HL-60 (cell line): ENCODE data around the gene GON4L.

Experiments used
- GABPA ChIP-seq: IDR thresholded peaks from 2 replicates; pipeline ENCODE4 v1.6.1; 2012; ENCODE audit warnings: low read depth
- POLR2AphosphoS5 ChIP-seq: IDR thresholded peaks from 2 replicates; pipeline ENCODE4 v1.6.1; 2012; ENCODE audit warnings: low read depth
- SPI1 ChIP-seq: IDR thresholded peaks from 2 replicates; pipeline ENCODE4 v1.6.1; 2012; ENCODE audit warnings: low read depth, mild to moderate bottlenecking, borderline replicate concordance
- TF ChIP-seq, protein P1 (sequence below): IDR thresholded peaks from one replicate; pipeline ENCODE4 v1.5.1; 2011; ENCODE audit warnings: low read length, control low read depth, inconsistent platforms; ENCODE audit not compliant: insufficient read depth
- TF ChIP-seq, protein P2 (sequence below): IDR thresholded peaks from 2 replicates; pipeline ENCODE4 v1.6.1; 2012; ENCODE audit warnings: low read depth; ENCODE audit not compliant: insufficient replicate concordance

DNA sequence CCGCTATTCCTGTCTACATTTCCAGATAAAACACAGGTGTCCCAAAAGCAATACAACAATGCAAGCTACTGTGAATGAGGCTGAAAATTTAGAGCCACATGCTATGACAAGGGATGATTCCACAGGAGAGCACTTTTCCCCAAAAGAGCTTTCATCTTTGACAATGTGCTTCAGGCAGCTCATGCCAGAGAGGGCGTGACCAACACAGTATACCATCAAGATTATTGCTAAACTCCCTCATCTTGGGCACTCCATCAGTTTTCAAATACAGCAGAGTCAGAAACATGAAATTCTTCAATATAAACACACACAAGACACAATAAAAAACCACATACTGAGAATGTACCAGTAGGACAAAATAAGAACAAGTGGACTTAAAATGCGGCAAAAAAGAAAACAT, 6.7 kb downstream of the GON4L start:
- TF ChIP-seq, protein P1, sequence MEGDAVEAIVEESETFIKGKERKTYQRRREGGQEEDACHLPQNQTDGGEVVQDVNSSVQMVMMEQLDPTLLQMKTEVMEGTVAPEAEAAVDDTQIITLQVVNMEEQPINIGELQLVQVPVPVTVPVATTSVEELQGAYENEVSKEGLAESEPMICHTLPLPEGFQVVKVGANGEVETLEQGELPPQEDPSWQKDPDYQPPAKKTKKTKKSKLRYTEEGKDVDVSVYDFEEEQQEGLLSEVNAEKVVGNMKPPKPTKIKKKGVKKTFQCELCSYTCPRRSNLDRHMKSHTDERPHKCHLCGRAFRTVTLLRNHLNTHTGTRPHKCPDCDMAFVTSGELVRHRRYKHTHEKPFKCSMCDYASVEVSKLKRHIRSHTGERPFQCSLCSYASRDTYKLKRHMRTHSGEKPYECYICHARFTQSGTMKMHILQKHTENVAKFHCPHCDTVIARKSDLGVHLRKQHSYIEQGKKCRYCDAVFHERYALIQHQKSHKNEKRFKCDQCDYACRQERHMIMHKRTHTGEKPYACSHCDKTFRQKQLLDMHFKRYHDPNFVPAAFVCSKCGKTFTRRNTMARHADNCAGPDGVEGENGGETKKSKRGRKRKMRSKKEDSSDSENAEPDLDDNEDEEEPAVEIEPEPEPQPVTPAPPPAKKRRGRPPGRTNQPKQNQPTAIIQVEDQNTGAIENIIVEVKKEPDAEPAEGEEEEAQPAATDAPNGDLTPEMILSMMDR = no peak
- TF ChIP-seq POLR2AphosphoS5 (no peak), GABPA (no peak), SPI1 (no peak)
- TF ChIP-seq, protein P2, sequence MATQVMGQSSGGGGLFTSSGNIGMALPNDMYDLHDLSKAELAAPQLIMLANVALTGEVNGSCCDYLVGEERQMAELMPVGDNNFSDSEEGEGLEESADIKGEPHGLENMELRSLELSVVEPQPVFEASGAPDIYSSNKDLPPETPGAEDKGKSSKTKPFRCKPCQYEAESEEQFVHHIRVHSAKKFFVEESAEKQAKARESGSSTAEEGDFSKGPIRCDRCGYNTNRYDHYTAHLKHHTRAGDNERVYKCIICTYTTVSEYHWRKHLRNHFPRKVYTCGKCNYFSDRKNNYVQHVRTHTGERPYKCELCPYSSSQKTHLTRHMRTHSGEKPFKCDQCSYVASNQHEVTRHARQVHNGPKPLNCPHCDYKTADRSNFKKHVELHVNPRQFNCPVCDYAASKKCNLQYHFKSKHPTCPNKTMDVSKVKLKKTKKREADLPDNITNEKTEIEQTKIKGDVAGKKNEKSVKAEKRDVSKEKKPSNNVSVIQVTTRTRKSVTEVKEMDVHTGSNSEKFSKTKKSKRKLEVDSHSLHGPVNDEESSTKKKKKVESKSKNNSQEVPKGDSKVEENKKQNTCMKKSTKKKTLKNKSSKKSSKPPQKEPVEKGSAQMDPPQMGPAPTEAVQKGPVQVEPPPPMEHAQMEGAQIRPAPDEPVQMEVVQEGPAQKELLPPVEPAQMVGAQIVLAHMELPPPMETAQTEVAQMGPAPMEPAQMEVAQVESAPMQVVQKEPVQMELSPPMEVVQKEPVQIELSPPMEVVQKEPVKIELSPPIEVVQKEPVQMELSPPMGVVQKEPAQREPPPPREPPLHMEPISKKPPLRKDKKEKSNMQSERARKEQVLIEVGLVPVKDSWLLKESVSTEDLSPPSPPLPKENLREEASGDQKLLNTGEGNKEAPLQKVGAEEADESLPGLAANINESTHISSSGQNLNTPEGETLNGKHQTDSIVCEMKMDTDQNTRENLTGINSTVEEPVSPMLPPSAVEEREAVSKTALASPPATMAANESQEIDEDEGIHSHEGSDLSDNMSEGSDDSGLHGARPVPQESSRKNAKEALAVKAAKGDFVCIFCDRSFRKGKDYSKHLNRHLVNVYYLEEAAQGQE = no peak
